ENCODE data around the gene MAPK11. TPM values are rescaled to one million over a fixed set of nuclear protein-coding genes. Genes with fewer than 3 reads are reported as not detected.

MAPK11 gene
- total RNA-seq, 1 donor from 2014 or later: 131 TPM

DNA sequence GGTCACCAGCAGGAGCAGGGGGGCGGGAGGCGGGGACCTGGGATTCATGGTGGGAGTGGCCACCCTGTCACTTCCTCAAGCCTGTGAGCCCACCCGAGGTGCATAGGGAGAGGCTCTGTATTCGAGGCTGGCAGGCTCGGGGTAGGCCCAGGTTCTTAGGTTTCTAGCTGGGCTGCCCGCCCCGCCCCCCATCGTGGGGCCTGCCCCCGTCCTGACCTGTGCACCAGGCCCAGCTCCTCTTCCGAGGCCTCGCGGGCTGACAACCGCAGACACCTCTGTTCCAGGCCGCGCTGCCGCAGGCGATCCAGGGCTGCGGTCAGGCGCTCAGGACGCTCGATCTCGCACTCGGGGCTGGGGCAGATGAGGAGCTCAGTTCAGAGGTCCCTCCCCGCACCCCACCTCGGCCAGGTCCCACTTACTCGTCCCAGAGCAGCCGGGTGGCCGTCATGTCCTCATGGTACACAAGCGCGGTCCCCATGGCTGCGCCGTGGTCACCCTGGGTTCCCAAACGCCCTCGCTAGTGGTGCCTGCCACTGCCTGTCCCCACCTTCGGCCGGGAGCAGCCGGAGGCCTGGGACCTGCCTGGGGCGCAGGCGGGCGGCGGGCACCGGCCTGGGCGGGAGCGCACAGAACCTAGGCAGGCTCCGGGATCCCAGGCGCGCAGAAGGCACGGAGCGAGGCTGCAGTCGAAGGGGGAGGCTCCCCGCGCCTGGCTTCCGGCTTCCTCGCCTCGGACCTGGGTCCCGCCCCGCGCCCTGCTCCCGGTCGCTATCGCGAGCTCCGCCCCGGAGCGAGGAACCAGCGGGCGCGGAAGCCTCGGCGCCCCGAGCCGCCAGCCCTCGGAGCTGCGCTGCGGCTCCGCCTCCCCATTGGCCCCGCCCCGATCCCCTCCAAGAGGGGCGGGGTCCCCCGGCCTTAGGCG lies 19.4 kb downstream of the MAPK11 start, which contains the start of gene HDAC10:
Gene HDAC10, minus strand, starts transcription at position 711 of the 922 bp plus-strand sequence. Its CDS starts 233 bp downstream, at position 478.
- Mint-ChIP-seq H3K4me3 (ENCODE audit: unreplicated experiment) (peak within 1 kb of the TSS; percentile 88), H3K4me1 (ENCODE audit: low read depth, unreplicated experiment) (no peaks in the 10 kb centered on the region), H3K27me3 (ENCODE audit: unreplicated experiment) (peaks cover 4% of the 10 kb centered on the region), H3K36me3 (ENCODE audit: unreplicated experiment) (no peaks in the 10 kb centered on the region), H3K27ac (ENCODE audit: unreplicated experiment) (no peak within 1 kb of the TSS), H3K9me3 (ENCODE audit: unreplicated experiment) (peaks cover 7% of the 10 kb centered on the region)
- peak; percentile 89 for DNase-seq
- TF ChIP-seq, protein P1, sequence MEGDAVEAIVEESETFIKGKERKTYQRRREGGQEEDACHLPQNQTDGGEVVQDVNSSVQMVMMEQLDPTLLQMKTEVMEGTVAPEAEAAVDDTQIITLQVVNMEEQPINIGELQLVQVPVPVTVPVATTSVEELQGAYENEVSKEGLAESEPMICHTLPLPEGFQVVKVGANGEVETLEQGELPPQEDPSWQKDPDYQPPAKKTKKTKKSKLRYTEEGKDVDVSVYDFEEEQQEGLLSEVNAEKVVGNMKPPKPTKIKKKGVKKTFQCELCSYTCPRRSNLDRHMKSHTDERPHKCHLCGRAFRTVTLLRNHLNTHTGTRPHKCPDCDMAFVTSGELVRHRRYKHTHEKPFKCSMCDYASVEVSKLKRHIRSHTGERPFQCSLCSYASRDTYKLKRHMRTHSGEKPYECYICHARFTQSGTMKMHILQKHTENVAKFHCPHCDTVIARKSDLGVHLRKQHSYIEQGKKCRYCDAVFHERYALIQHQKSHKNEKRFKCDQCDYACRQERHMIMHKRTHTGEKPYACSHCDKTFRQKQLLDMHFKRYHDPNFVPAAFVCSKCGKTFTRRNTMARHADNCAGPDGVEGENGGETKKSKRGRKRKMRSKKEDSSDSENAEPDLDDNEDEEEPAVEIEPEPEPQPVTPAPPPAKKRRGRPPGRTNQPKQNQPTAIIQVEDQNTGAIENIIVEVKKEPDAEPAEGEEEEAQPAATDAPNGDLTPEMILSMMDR (IDR thresholded peaks at IDR 0.05; ENCODE audit: partially characterized antibody, unreplicated experiment): no peak

DNA sequence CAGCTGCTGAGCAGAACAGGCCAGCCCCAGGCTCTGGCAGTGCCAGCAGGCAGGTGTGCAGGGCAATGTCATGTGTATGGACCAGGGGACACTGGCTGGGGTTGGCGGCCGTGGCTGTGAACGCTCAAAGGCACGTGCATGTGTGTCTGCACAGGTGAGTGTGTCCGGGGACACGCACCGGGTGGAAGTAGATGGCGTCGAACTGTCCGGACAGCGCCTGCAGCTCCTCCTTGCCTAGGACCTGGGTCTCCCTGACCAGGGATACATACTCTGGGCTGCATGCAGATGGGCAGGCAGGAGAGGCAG lies 20.0 kb downstream of the MAPK11 start:
- H3K27ac Mint-ChIP-seq (ENCODE audit: unreplicated experiment): no peak overlapping the region
- H3K36me3 Mint-ChIP-seq (ENCODE audit: unreplicated experiment): no peaks in the 10 kb centered on the region
- H3K27me3 Mint-ChIP-seq (ENCODE audit: unreplicated experiment): peaks cover 4% of the 10 kb centered on the region

DNA sequence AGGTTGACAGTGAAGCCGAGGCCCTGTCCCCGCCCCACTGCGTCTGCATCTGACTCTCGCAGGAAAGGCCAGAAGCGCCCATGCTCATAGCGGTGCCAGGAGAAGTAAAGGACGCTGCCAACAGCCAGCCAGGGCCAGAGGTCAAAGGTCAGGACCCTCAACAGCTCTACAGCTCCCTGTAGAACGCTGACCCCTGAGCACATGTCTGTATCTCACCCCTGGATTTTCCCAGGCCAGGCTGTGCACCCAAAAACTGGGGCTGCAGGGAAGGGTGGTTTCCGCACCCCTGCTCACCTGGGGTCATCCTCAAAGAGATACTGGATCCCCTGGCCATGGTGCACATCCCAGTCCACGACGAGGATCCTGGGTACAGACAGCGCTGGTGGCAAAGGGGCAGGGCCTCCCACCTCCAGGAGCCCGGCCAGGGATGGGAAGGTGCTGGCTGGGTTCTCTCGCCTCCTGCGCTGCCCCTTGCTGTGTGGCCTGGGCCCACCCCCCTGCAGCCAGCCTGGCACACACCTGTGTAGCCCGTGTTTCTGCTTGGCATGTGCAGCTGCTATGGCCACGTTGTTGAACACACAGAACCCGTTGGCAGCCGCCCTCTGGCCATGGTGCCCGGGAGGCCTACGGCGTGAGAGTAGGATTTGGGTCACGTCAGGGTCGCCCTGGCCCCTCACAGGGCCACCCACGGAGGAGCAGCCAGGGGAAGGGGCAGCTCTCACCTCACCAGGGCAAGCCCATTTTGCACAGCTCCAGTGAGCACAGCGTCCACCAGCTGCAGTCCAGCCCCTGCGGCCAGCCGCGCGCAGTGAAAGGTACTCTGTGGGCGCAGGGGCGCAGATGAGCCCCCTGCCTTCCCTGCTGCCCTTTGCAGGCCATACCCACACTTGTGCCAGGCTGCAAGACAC lies 20.6 kb downstream of the MAPK11 start:
- H3K9me3 Mint-ChIP-seq (ENCODE audit: unreplicated experiment): peaks cover 10% of the 10 kb centered on the region
- DNase-seq: no peak
- H3K4me3 Mint-ChIP-seq (ENCODE audit: unreplicated experiment): peak overlapping the region; percentile 72
- peaks cover 5% of the 10 kb centered on the region for H3K27me3 Mint-ChIP-seq (ENCODE audit: unreplicated experiment)
- H3K27ac Mint-ChIP-seq (ENCODE audit: unreplicated experiment): no peak overlapping the region
- H3K36me3 Mint-ChIP-seq (ENCODE audit: unreplicated experiment): no peaks in the 10 kb centered on the region
- TF ChIP-seq, protein P1 (IDR thresholded peaks at IDR 0.05; ENCODE audit: partially characterized antibody, unreplicated experiment): no peak
- H3K4me1 Mint-ChIP-seq (ENCODE audit: low read depth, unreplicated experiment): peaks cover 2% of the 10 kb centered on the region

More for the DNA sequence above, 20.0 kb downstream of the MAPK11 start:
- DNase-seq: no peak
- peak overlapping the region; percentile 72 for H3K4me3 Mint-ChIP-seq (ENCODE audit: unreplicated experiment)
- peaks cover 7% of the 10 kb centered on the region for H3K9me3 Mint-ChIP-seq (ENCODE audit: unreplicated experiment)
- TF ChIP-seq, protein P1 (IDR thresholded peaks at IDR 0.05; ENCODE audit: partially characterized antibody, unreplicated experiment): no peak
- H3K4me1 Mint-ChIP-seq (ENCODE audit: low read depth, unreplicated experiment): no peaks in the 10 kb centered on the region

DNA sequence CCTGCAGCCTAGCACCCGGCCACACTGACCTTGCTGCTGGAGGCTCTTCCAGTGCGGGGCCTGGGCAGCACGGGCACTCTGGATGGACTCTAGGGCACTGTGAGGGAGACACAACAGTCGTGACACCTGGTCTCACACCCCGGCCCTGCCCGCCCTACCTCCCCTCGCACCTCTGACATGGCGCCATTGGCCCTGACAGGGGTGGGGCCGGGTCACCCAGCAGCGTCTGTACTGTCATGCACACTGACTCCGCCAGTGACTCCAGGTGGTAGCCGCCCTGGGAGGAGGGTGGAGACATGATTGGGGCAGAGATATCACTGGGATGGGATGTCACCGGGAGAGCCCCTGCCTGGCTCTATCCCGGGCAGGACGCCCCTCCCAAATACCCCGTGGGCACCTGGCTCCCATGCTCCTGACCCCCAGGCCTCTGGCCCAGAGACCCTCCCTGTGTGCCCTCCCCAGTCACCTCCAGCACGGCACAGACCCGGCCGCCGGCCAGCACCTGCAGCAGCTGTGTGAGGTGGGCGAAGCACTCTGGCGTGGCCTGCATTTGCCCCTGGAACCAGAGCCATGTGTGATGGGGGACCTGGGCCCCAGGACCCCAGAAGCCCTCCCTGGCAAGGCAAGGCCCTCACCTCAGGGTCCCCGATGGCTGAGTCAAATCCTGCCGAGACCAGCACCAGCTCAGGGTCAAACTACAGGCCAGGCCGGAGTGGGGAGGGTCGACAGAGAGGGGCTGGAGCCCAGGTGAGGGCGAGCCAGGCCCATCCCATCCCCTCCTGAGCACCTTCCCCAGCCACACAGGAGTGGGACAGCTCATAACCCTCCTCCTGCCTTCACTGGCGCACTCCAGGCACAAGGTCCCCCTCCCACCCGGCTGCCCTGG lies 21.7 kb downstream of the MAPK11 start:
- H3K27me3 Mint-ChIP-seq (ENCODE audit: unreplicated experiment): peaks cover 5% of the 10 kb centered on the region
- peaks cover 11% of the 10 kb centered on the region for H3K9me3 Mint-ChIP-seq (ENCODE audit: unreplicated experiment)
- DNase-seq: no peak
- no peaks in the 10 kb centered on the region for H3K36me3 Mint-ChIP-seq (ENCODE audit: unreplicated experiment)
- no peak overlapping the region for H3K27ac Mint-ChIP-seq (ENCODE audit: unreplicated experiment)
- TF ChIP-seq, protein P1 (IDR thresholded peaks at IDR 0.05; ENCODE audit: partially characterized antibody, unreplicated experiment): no peak
- H3K4me3 Mint-ChIP-seq (ENCODE audit: unreplicated experiment): no peak overlapping the region
- H3K4me1 Mint-ChIP-seq (ENCODE audit: low read depth, unreplicated experiment): peaks cover 2% of the 10 kb centered on the region

Measured in glutamatergic neuron (in vitro differentiated cells).